Activated naive CD8-positive, alpha-beta T cell (primary cell): ENCODE data around the gene ANKFY1.

Experiments
- H3K27ac Mint-ChIP-seq: one replicate; pipeline ENCODE4 v1.8.0; 2021; ENCODE audit warnings: mixed read lengths
- H3K27me3 Mint-ChIP-seq: one replicate; pipeline ENCODE4 v1.8.0; 2021; ENCODE audit warnings: mixed read lengths
- H3K36me3 Mint-ChIP-seq: one replicate; pipeline ENCODE4 v1.8.0; 2021; ENCODE audit warnings: mixed read lengths
- H3K4me1 Mint-ChIP-seq: one replicate; pipeline ENCODE4 v1.8.0; 2021; ENCODE audit warnings: low read depth, mixed read lengths
- H3K4me3 Mint-ChIP-seq: one replicate; pipeline ENCODE4 v1.8.0; 2021; ENCODE audit warnings: mild to moderate bottlenecking, mixed read lengths
- H3K9me3 Mint-ChIP-seq: one replicate; pipeline ENCODE4 v1.8.0; 2021; ENCODE audit warnings: low read depth, mixed read lengths

Gene ANKFY1

GRCh38 chr17:4246674-4247073, 17.1 kb downstream of the ANKFY1 start:
- H3K27me3 Mint-ChIP-seq = no peaks in the 10 kb centered on the region
- peaks cover 44% of the 10 kb centered on the region for H3K4me1 Mint-ChIP-seq
- H3K4me3 Mint-ChIP-seq = no peak overlapping the region
- no peaks in the 10 kb centered on the region for H3K9me3 Mint-ChIP-seq
- no peak overlapping the region for H3K27ac Mint-ChIP-seq
- no peaks in the 10 kb centered on the region for H3K36me3 Mint-ChIP-seq

DNA sequence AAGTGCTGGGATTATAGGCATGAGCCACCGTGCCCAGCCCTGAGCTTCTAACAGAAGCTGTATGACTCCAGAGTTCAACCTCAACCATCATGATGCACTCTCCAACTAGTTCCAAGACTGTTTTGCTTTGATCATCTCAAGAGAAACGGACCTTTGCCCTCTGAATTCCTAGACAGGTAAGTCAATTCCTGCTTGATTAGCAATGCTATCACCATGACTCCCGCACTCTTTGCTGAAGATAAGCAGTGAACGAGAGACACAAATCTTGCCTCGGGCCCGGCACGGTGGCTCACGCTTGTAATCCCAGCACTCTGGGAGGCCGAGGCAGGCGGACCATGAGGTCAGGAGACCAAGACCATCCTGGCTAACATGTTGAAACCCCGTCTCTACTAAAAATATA, 22.2 kb downstream of the ANKFY1 start:
- Mint-ChIP-seq H3K36me3 (no peaks in the 10 kb centered on the region), H3K9me3 (no peaks in the 10 kb centered on the region), H3K27me3 (no peaks in the 10 kb centered on the region), H3K4me3 (no peak overlapping the region), H3K27ac (no peak overlapping the region), H3K4me1 (peaks cover 12% of the 10 kb centered on the region)

DNA sequence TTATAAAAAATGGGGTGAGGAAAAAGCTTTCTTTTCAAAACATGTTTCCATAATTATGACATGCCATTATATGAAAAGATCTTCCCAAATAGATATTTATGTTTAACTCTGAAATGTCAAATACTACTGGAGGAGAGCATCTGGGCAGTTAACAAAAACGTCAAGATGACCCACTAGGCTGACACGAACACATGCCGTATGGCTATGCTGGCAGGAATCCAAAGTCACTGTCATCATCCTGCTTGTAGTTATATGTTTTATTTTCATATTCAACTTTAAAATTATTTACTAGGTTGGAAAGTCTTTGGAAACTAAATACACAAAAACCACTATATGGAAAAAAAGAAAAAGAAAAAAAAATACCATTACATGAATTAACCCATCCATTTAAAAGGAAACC, 27.3 kb downstream of the ANKFY1 start:
- H3K9me3 Mint-ChIP-seq = no peaks in the 10 kb centered on the region
- H3K27ac Mint-ChIP-seq = no peak overlapping the region
- peaks cover 12% of the 10 kb centered on the region for H3K36me3 Mint-ChIP-seq
- H3K4me3 Mint-ChIP-seq = no peak overlapping the region
- no peaks in the 10 kb centered on the region for H3K27me3 Mint-ChIP-seq
- peaks cover 18% of the 10 kb centered on the region for H3K4me1 Mint-ChIP-seq

DNA sequence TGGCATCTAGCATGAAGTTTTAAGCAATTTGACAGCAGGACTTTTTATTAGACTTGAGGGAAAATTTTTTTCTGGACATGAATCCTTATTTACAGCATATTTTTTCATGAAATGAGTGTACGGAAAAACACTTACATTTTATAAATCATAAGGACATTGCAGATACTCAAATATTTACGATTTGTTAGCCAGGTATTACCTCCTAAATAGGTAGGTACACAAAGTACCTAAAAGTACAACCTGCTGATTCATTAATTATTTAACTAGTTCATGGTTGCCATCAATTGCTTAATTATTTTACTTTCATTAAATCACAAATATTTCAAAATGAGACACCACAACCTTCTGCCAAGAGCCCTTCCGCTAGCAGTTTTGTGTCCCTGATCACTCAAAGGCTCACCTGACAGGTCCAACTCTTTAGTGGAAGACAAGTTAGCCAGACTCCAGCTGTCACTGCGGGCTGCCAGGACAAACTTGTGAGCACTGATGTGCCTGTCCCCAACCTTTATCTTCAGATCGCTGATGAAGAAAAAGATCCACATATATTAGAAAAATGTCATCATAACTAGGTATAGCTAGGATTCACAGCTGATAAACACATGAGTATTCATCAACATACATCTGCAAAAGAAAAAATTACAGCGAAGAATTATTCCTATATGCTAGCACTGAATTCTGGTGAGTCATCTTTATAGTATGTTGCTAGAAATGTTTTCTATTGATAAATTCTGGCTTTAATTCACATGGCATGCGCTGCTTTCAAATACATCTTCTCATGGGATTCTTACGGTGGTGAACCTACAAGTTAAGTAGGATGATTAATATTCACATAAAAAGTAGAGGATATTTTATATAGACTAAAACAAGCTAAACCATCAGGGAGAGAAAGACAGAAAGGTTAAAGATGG, 28.2 kb downstream of the ANKFY1 start:
- no peaks in the 10 kb centered on the region for H3K9me3 Mint-ChIP-seq

DNA sequence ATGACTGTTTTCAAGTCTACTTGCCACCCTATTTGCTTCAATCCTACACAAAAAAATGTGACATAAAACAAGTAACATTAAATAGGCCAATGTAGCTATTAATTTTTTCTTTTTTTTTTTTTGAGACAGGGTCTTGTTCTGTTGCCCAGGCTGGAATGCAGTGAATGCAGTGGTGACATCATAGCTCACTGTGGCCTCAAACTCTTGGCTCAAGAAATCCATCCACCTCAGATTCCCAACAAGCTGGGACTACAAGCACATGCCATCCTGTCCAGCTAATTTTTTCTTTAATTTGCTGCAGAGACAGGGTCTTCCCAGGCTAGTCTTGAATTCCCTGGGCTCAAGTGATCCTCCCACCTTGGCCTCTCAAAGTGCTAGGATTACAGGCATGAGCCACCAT, 29.4 kb downstream of the ANKFY1 start:
- H3K4me3 Mint-ChIP-seq = no peak overlapping the region
- peaks cover 16% of the 10 kb centered on the region for H3K36me3 Mint-ChIP-seq
- no peaks in the 10 kb centered on the region for H3K27me3 Mint-ChIP-seq
- no peak overlapping the region for H3K27ac Mint-ChIP-seq
- peaks cover 18% of the 10 kb centered on the region for H3K4me1 Mint-ChIP-seq
- no peaks in the 10 kb centered on the region for H3K9me3 Mint-ChIP-seq

More for the DNA sequence above, 28.2 kb downstream of the ANKFY1 start:
- H3K4me3 Mint-ChIP-seq = no peak overlapping the region
- no peak overlapping the region for H3K27ac Mint-ChIP-seq
- H3K4me1 Mint-ChIP-seq = peaks cover 18% of the 10 kb centered on the region
- no peaks in the 10 kb centered on the region for H3K27me3 Mint-ChIP-seq
- peaks cover 12% of the 10 kb centered on the region for H3K36me3 Mint-ChIP-seq

- no peaks in the 10 kb centered on the region for H3K27me3 Mint-ChIP-seq
- H3K4me3 Mint-ChIP-seq = no peak overlapping the region
- H3K9me3 Mint-ChIP-seq = no peaks in the 10 kb centered on the region
- peaks cover 16% of the 10 kb centered on the region for H3K36me3 Mint-ChIP-seq
- peak overlapping the region; percentile 37 for H3K27ac Mint-ChIP-seq
- H3K4me1 Mint-ChIP-seq = peaks cover 18% of the 10 kb centered on the region
These were observed 30.0 kb downstream of the ANKFY1 start for GRCh38 chr17:4233668-4234258.

DNA sequence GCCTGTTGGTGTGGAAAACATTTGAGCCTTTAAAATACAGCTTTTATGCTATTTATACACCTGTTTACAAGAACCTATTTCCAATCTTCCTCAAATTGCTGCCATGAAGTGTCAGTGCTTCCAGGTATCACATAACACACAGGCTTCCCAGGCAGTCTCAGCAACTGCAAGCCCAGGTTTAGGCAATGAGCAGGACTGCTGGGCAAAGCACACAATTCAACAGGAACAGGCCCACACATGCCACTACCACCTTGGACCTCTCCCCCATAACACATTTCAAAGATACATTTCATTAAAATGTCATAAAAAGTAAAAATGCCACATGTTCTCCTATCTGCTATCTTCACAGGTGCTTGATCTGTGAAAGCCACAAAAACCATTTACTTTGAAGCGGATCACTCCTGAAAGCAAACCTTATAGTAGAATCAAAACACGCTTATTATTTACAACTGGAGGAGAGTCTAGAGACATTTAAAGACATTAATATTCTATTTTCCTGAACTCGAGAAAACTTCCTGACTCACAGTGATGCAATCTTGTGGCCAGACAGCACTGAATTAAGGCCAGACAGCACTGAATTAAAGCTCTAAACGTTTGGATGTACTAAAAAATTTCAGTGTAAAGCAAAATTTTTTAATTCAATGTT, 31.5 kb downstream of the ANKFY1 start:
- Mint-ChIP-seq H3K9me3 (no peaks in the 10 kb centered on the region), H3K27ac (peak overlapping the region; percentile 43), H3K4me1 (peaks cover 18% of the 10 kb centered on the region), H3K27me3 (no peaks in the 10 kb centered on the region), H3K4me3 (no peak overlapping the region), H3K36me3 (peaks cover 16% of the 10 kb centered on the region)

DNA sequence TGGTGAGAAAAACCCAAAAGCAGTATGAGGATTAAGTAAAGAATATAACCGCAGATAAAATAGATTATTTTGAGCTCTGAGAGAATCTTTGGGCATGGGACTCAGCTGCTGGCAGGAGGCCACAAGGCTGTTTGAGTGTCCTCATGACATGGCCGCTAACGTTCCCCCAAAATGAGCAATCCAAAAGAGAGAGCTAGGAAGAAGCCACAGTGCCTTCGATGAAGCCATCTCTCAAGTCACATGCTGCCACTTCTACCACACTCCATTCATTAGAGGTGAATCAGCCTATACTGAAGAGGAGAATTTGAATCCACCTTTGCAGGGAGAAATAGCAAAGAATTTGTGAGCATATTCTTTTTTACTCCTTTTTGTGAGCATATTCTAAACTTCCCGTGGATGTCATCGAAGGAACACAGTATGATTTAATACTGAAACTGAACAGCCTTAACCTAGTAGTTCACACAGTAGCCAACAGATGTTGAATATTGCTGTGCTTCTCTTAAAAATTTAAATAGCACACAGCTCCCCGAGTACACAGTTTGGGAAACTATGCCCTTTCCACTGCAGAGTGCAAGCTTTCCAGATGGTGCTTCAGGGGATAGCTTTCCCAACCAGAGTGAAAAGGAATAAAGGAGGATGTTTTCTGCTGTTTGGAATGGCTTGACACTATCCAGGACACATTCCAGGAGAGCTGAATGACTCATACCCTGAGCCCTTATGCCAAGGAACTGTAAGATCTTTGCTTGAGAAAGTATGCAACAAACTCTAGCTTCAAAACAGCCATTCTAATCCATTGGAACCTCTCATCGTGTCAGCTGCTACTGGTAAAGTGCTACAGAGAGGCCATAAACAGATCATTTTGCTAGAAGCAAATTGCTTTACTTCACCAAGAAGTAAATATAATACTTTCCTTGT, 33.9 kb downstream of the ANKFY1 start:
- Mint-ChIP-seq H3K27ac (no peak overlapping the region), H3K4me1 (peaks cover 18% of the 10 kb centered on the region), H3K36me3 (peaks cover 11% of the 10 kb centered on the region), H3K4me3 (no peak overlapping the region), H3K9me3 (no peaks in the 10 kb centered on the region), H3K27me3 (no peaks in the 10 kb centered on the region)

DNA sequence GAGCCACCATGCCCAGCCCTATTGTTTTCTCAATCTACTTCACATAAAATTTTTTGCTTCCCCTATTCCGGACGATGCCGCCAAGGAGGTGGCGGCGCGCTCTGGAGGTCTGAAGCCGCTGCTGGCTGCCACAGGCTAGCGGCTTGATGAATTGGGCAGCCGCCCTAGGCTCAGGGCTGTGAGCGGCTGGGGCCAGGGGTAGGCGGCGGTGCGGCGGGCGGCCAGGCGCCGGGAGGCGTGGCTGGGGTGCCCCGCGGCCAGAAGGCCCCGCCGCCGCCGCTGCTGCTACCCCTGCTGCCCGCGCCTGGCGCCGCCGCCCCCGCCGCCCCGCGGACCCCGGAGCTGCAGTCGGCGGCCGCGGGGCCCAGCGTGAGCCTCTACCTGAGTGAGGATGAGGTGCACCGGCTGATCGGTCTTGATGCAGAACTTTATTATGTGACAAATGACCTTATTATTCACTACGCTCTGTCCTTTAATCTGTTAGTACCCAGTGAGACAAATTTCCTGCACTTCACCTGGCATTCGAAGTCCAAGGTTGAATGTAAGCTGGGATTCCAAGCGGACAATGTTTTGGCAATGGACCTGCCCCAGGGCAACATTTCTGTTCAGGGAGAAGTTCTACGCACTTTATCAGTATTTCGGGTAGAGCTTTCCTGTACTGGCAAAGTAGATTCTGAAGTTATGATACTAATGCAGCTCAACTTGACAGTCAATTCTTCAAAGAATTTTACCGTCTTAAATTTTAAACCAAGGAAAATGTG, 41.7 kb downstream of the ANKFY1 start:
- H3K9me3 Mint-ChIP-seq = no peaks in the 10 kb centered on the region
- peaks cover 2% of the 10 kb centered on the region for H3K36me3 Mint-ChIP-seq
- no peak overlapping the region for H3K27ac Mint-ChIP-seq
- no peak overlapping the region for H3K4me3 Mint-ChIP-seq
- no peaks in the 10 kb centered on the region for H3K4me1 Mint-ChIP-seq
- H3K27me3 Mint-ChIP-seq = no peaks in the 10 kb centered on the region

DNA sequence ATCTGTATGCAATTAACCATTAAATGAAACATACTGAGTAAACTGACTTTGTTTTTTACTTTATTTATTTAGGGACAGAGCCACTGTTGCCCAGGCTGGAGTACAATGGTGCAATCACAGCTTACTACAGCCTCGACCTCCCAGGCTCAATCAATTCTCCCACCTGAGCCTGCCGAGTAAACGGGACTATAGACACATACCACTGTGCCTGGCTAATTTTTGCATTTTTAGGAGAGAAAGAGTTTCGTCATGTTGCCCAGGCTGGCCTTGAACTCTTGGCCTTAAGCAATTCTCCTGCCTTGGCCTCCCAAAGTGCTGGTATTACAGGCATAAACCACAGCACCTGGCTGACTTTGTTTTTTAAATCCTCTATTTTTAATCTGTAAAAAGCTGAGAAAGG, 42.6 kb downstream of the ANKFY1 start:
- Mint-ChIP-seq H3K9me3 (no peaks in the 10 kb centered on the region), H3K27ac (peak overlapping the region; percentile 5), H3K36me3 (peaks cover 3% of the 10 kb centered on the region), H3K4me1 (peaks cover 3% of the 10 kb centered on the region), H3K27me3 (no peaks in the 10 kb centered on the region), H3K4me3 (no peak overlapping the region)

- Mint-ChIP-seq H3K27me3 (no peaks in the 10 kb centered on the region), H3K27ac (no peak overlapping the region), H3K4me1 (peaks cover 5% of the 10 kb centered on the region), H3K36me3 (peaks cover 3% of the 10 kb centered on the region), H3K9me3 (no peaks in the 10 kb centered on the region), H3K4me3 (no peak overlapping the region)
These were observed 43.1 kb downstream of the ANKFY1 start for GRCh38 chr17:4220655-4221054.

GRCh38 chr17:4219241-4219640, 44.5 kb downstream of the ANKFY1 start:
- Mint-ChIP-seq H3K4me1 (peaks cover 10% of the 10 kb centered on the region), H3K9me3 (no peaks in the 10 kb centered on the region), H3K27ac (no peak overlapping the region), H3K27me3 (no peaks in the 10 kb centered on the region), H3K36me3 (peaks cover 2% of the 10 kb centered on the region), H3K4me3 (no peak overlapping the region)

- Mint-ChIP-seq H3K4me1 (peaks cover 10% of the 10 kb centered on the region), H3K9me3 (no peaks in the 10 kb centered on the region), H3K27me3 (no peaks in the 10 kb centered on the region), H3K4me3 (no peak overlapping the region), H3K27ac (no peak overlapping the region), H3K36me3 (peaks cover 2% of the 10 kb centered on the region)
These were observed 47.8 kb downstream of the ANKFY1 start for GRCh38 chr17:4215882-4216570.
